Transverse colon (tissue), 3 donors: Measurements from ENCODE around the gene PACRG.

Experiments
- CTCF ChIP-seq, 5 experiments: fragments of 200-600 bp in 3 of 5; fragments of 450-650 bp in 2 of 5; sonication (generic) in 3 of 5; IDR thresholded peaks; 1 replicate in 2 of 5; 2 replicates in 3 of 5; pipeline ENCODE4 v1.5.1; 2016 to 2017; ENCODE audit warnings: antibody characterized with exemption in 5 of 5, inconsistent platforms in 3 of 5, mild to moderate bottlenecking in 2 of 5, moderate library complexity in 1 of 5
- EP300 ChIP-seq: sonication (generic); formaldehyde crosslinking; IDR thresholded peaks from one replicate; pipeline ENCODE4 v1.6.1; 2017; ENCODE audit warnings: antibody characterized with exemption, low read depth

DNA sequence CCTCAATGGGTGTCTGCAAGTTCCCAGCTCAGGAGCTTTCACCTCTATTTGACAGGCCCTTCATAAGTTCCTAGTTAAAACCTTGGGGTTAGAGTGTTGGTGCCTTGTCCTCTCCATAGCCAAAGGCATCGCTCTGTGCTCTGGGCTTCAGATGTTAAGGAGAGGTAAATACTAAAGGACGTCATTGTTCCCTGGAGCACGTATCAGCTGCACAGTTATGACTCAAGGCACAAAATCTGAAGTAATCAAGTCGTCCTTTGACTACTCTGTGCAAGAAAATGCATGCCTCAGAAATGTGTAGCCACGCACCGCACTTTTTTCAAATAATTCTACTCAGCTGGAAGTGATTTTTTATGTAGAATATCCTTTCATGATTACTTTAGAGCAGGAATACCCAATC, 446.0 kb downstream of the PACRG start:
- no peak for TF ChIP-seq EP300
- TF ChIP-seq CTCF (IDR thresholded peaks at IDR 0.05) = no peak
